Effector CD8-positive, alpha-beta T cell (primary cell): ENCODE measurements around the gene WWC2.
"Not testable (repeated sequence)": the region's sequence is repeated elsewhere in the genome, so short reads cannot be mapped to it uniquely, and the experiment has no call there.

Experiments
- DNase-seq: peaks from one replicate; lab custom pipeline; 2025; lab: John Stamatoyannopoulos, UW

Gene WWC2

DNA sequence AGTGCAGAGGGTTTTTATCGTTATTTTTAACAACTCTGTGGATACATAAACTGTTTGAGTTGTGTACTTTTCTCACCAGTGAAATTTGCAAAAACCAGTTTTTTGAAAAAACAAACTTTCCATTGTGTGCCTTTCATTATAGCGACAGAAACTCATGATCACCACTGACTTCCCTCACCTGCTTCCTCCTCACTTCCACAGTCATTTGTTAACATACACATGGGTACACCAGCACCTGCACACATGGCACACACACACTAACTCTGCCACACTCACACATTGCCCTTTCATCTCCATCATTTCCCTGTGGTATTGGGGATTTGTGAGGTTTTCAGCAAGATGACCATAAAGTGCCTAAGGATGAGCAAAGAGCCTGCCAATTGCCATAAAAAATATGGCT, 200.4 kb downstream of the WWC2 start:
- DNase-seq: no peak

DNA sequence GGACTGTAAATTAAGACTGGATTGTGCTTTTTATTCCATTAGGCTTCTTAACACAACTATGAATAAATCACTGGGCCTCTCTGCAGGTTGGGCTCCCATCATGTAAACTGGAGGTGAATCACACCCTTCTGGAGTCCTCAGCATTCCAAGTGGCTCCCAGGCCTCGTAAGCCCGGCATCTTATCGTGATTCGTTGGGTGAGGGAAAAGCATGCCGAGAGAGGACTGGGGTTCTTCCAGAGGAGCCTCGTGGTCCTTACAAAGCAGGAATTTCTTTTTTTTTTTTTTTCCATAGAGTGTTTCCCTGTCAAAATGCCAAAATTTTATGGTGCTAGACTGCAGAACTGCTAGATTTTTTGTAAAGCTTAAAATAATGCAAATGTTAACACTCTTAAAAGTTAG, 201.0 kb downstream of the WWC2 start:
- no peak for DNase-seq

- DNase-seq: no peak
These were observed 201.6 kb downstream of the WWC2 start for GRCh38 chr4:183300655-183301054.

- no peak for DNase-seq
These were observed 204.2 kb downstream of the WWC2 start for GRCh38 chr4:183303301-183303700.

GRCh38 chr4:183304067-183304466, 205.0 kb downstream of the WWC2 start:
- DNase-seq: no peak

DNA sequence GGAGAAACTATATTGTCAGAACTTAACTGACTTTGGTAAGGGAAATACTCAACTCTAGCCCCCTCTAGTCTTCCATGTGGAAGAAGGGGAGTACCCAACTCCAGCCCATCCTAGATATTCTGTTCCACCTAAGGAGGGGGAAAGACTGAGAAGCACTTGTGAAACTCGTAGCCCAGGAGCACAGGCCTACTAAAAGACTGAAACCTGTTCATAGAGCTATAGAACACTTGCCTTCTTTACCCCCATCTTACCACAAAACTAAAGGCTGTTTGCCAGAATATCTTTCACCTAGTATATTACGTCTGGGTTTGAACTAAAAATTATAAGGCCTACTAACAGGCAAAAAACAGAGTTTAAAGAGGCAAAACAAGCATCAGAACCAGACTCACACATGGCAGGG, 205.5 kb downstream of the WWC2 start:
- no peak for DNase-seq

DNA sequence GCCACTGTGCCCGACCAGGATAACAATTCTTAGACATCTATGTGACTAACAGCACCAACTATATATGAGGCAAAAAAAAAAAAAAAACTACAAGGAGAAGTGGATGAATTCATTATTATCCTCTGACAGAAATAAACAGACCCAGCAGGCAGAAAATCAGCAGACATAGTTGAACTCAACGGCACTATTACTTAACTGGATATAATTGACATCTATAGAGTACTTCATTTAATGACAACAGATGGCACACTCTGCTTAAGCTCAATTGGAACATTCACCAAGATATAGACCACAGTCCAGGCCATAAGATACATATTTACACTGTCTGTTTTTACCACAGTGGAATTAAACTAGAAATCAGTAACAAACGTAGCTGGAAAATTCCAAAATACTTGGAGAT, 207.8 kb downstream of the WWC2 start:
- no peak for DNase-seq

DNA sequence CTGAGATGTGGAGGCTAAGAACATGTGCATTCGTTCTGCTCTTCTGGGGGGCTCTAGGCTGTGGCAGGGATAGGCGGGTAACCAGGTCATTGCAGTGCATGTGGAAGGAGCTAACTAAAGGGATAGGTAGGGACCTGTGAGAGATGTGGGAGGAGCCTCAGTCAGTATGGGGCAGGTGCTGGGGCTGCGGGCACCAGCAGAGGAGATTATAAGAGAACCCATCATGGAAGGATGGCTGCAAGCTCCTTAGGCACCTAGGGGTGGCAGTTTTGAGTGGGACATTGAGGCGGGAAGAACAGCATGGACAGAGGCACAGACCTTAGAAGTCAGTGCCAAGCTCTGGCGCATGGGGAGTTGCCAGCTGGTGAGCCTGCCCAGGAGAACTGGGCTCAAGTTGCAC, 213.8 kb downstream of the WWC2 start:
- DNase-seq: no peak

DNA sequence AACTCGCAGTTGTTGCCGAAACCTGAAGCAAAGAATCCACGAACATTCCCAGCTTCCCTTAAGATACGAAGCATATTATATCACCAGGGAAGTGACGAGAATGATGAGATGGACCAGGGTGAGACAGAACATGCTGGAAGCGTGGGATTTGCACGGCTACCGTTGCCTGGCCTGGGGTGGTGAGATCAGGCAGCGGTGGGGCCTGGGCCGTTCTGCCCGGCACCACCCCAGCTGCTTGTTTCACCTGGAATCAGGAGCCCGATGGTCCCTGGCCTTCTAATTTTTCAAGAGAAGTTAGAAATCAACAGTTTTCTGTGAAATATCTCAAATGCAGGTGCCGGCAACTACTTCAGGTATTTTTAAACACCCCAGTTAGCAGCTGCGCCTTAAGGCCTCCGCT, 215.3 kb downstream of the WWC2 start:
- DNase-seq: no peak

- no peak for DNase-seq
These were observed 215.7 kb downstream of the WWC2 start for GRCh38 chr4:183314806-183315205.

DNA sequence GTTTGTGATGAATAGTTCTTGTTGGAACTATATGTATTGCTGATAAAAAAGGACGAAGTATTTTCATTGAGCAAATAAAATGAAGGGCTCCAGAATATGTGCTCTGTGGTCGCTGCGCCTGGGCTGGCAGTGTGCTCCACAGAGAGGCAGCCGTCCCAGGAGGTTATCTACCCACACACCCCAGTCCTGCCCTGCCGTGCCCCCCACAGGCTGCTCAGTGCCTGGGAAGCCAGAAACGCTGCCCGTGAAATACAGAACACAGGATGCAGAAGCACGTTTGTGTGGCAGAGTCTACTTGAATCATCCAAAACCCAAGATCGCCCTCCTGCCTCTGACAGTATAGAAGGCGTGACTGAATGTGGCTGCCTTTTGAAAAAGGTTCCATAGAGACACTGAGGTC, 219.6 kb downstream of the WWC2 start:
- no peak for DNase-seq

- no peak for DNase-seq
These were observed 221.4 kb downstream of the WWC2 start, which contains the start of gene CLDN22 for GRCh38 chr4:183320211-183321059. Gene CLDN22, minus strand, starts transcription at chr4:183320276. Its CDS starts 58 bp downstream, at chr4:183320218.

GRCh38 chr4:183321079-183321478, 222.0 kb downstream of the WWC2 start:
- no peak for DNase-seq

GRCh38 chr4:183321516-183321915, 222.5 kb downstream of the WWC2 start:
- DNase-seq: no peak

DNA sequence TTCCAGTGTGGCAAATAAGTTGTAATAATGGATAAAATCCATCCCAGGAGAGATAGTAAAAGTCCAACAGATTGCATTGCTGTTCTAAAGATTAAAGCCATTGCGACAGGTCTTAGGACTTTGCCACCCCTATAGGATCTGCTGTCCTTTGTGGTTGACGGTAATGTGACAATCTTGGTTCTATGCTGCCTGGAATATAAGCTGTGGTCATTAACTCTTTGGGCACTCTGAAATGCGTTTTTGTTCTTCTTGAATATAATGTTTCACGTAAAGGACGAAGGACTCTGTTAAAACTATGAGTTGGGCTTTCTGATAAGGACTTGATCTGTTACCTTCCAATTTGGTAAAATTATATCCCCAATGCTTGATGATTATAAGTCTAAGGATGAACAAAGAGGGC, 223.3 kb downstream of the WWC2 start, which contains the start of gene CLDN24:
CLDN24 (minus strand) TSS at position 101 of the 400 bp plus-strand sequence; CDS start at position 101, 0 bp downstream.
- DNase-seq: no peak

- DNase-seq: no peak
These were observed 224.2 kb downstream of the WWC2 start for GRCh38 chr4:183323295-183323694.

DNA sequence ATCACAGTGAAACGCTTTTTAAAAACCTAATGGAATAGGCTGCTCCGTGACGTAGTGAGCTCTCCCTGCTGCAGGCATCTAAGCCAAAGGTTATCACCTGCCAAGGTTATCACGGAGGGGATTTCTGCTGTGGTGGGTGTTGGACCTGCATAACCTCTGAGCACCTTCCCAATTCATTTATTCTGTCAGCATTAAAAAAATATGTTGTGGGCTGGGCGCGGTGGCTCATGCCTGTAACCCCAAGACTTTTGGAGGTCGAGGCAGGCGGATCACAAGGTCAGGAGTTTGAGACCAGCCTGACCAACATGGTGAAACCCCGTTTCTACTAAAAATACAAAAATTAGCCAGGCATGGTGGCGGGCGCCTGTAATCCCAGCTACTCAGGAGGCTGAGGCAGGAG, 225.0 kb downstream of the WWC2 start:
- not testable (repeated sequence) for DNase-seq

DNA sequence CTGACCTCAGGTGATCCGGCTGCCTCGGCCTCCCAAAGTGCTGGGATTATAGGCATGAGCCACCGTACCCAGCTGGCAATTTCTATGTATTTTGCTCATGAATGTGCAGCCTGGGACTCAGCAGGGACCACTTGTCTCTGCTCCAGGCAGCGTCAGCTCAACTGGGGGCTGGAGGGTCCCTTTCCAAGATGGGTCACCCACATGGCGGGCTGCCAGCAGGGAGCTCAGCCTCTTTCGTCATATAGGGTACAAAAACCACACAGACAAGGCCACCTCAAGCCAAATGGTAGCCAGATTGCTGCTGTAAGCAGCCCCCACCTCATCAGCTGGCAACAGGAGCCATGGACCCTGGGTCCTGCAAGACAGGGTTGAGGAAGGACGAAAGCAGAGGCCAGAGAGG, 225.6 kb downstream of the WWC2 start:
- DNase-seq: no peak

- not testable (repeated sequence) for DNase-seq
These were observed 227.3 kb downstream of the WWC2 start for GRCh38 chr4:183326387-183326786.

DNA sequence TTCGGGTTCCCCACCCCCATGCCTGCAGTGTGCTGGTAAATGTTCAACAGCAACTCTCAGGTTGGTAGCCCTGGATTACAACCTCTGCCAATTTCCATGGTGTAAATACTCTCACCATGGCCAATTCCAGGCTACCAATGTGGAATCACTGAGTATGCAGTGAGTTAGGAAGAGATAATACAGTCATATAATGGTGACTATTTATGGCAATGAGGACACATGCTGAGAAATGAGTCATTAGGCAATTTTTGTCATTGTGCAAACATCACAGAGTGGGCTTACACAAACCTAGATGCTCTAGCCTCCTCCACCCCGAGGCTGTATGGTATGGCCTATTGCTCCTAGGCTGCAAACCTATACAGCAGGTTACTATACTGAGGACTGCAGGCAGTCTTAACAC, 227.8 kb downstream of the WWC2 start:
- DNase-seq: no peak

GRCh38 chr4:183327827-183328226, 228.8 kb downstream of the WWC2 start:
- DNase-seq: no peak

GRCh38 chr4:183328832-183329231, 229.8 kb downstream of the WWC2 start:
- DNase-seq: no peak

DNA sequence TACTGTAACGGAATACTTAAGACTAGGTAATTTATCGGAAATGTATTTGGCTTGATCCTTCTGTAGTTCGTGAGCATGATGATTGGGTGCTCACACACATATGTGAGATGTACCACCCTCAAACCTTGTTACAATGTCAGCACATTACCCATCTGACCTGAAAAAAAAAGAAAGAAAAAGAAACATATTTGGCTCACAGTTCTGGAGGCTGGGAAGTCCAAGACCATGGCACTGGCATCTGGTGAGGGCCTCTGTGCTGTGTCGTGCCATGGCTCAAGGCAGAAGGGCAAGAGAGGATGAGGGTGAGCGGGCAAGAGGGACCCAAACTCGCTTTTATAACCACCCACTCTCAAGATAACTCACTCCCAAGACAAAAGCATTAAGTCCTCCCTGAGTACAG, 230.2 kb downstream of the WWC2 start:
- no peak for DNase-seq
